ENCODE data around the gene SRCIN1. TPM values are rescaled to one million over a fixed set of nuclear protein-coding genes. Genes with fewer than 3 reads are reported as not detected.
A peak's percentile ranks its signal among the peaks of the same experiment; 100 is the strongest.
"Not testable (repeated sequence)": the region's sequence is repeated elsewhere in the genome, so short reads cannot be mapped to it uniquely, and the experiment has no call there.

SRCIN1 gene
- total and polyA plus RNA-seq, 7 experiments from 2014 or later = 0.15 to 0.40 (median 0.23) TPM; not detected in 3

DNA sequence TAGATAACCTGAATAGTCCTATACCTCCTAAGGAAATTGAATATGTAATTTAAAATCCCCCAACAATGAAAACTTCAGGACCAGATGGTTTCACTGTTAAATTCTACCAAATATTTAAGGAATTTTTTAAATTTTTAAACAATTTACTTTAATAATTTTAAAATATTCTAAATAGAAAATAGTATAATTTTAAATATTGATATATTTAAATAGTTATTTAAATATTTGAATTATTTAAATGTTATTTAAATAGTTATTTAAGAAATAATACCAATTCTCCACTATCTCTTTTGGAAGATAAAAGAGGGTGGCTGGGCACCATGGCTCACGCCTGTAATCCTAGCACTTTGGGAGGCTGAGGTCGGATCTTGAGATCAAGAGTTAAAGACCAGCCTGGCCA, 104.0 kb downstream of the SRCIN1 start:
- ATAC-seq; H3K27ac ChIP-seq (ENCODE audit: low read depth, low read length); DNase-seq; H3K4me1 Mint-ChIP-seq; H3K27ac Mint-ChIP-seq; H3K36me3 ChIP-seq (ENCODE audit: control insufficient read depth in 2 of 3, insufficient read depth in 3 of 3, low read length in 3 of 3); H3K4me3 ChIP-seq (ENCODE audit: low read length); CTCF ChIA-PET; H3K27me3 Mint-ChIP-seq; H3K27me3 ChIP-seq (ENCODE audit: control insufficient read depth in 2 of 2, insufficient read depth in 2 of 2, low read length in 2 of 2); POLR2A ChIA-PET; intact Hi-C loops (cut with micrococcal nuclease); H3K9me3 Mint-ChIP-seq; H3K9me3 ChIP-seq (ENCODE audit: control insufficient read depth in 2 of 3, low read length in 3 of 3); H3K36me3 Mint-ChIP-seq; H3K4me3 Mint-ChIP-seq; H3K4me1 ChIP-seq (ENCODE audit: control insufficient read depth in 2 of 2, insufficient read depth in 2 of 2, low read length in 2 of 2): not testable (repeated sequence)

DNA sequence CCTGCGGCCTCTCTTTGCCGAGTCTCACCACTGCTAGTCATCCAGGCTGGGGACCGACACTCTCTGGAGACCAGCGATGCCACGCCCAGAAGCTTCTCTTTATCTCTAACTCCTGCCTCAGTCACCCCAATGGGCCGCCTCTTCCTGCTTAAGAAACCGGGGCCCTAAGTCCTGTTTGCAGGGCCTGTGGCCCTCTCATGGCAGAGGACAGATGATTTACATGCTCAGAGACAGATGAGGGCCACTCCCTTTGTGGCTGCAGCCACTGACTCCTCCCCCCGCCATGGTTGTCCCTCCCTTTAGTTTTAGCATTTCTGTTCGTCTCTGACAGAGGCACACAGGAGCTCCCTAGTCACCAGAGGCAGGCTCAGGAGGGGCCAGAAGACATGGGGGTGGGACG, 106.5 kb downstream of the SRCIN1 start:
- H3K27ac Mint-ChIP-seq; H3K27me3 ChIP-seq (ENCODE audit: control insufficient read depth in 2 of 2, insufficient read depth in 2 of 2, low read length in 2 of 2); H3K36me3 ChIP-seq (ENCODE audit: control insufficient read depth in 2 of 3, insufficient read depth in 3 of 3, low read length in 3 of 3); H3K4me3 ChIP-seq (ENCODE audit: low read length); H3K27ac ChIP-seq (ENCODE audit: low read depth, low read length); H3K4me3 Mint-ChIP-seq; CTCF ChIA-PET; ATAC-seq; H3K27me3 Mint-ChIP-seq; H3K4me1 ChIP-seq (ENCODE audit: control insufficient read depth in 2 of 2, insufficient read depth in 2 of 2, low read length in 2 of 2); intact Hi-C loops (cut with micrococcal nuclease); DNase-seq; H3K36me3 Mint-ChIP-seq; H3K9me3 ChIP-seq (ENCODE audit: control insufficient read depth in 2 of 3, low read length in 3 of 3); POLR2A ChIA-PET; H3K4me1 Mint-ChIP-seq: not testable (repeated sequence)
- H3K9me3 Mint-ChIP-seq = peaks cover 0 to 11% (median 2%) of the 10 kb centered on the region in 11 donors

DNA sequence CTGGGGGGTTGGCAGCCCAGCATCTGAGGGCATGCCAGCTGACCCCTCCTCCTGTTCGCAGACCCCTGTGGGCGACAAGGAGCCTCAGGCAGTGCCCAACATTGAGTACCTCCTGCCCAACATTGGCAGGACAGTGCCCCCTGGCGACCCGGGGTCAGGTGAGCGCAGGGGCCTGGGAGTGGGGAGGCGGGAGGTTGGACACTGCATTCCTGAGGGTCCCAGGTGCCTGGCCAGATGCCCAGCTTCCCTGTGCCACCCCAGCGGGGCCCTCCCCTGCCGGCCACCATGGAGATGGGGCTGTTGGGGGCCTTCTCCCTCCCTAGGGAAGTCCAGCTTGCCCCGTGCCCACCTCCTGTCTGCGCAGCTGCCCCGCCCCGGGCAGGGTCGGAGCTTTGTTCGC, 107.4 kb downstream of the SRCIN1 start:
- ATAC-seq (no peak), DNase-seq (no peak)
- Mint-ChIP-seq H3K9me3 (peaks cover 0 to 11% (median 2%) of the 10 kb centered on the region in 11 donors), H3K4me3 (no peak overlapping the region), H3K36me3 (peaks cover 0 to 5% (median 0%) of the 10 kb centered on the region in 5 donors), H3K4me1 (peaks cover 0 to 1% (median 0%) of the 10 kb centered on the region in 7 donors), H3K27ac (no peak overlapping the region), H3K27me3 (peaks cover 0 to 7% (median 2%) of the 10 kb centered on the region in 5 donors)
- intact Hi-C loops (cut with micrococcal nuclease) = no loop called here
- Histone ChIP-seq H3K27me3 (ENCODE audit: control insufficient read depth in 2 of 2, insufficient read depth in 2 of 2, low read length in 2 of 2) (no peaks in the 10 kb centered on the region), H3K4me1 (ENCODE audit: control insufficient read depth in 2 of 2, insufficient read depth in 2 of 2, low read length in 2 of 2) (no peaks in the 10 kb centered on the region), H3K4me3 (ENCODE audit: low read length) (no peak overlapping the region), H3K27ac (ENCODE audit: low read depth, low read length) (no peak overlapping the region), H3K36me3 (ENCODE audit: control insufficient read depth in 2 of 3, insufficient read depth in 3 of 3, low read length in 3 of 3) (no peaks in the 10 kb centered on the region), H3K9me3 (ENCODE audit: control insufficient read depth in 2 of 3, low read length in 3 of 3) (no peaks in the 10 kb centered on the region)
- POLR2A ChIA-PET = no interaction called here
- CTCF ChIA-PET = no interaction called here

DNA sequence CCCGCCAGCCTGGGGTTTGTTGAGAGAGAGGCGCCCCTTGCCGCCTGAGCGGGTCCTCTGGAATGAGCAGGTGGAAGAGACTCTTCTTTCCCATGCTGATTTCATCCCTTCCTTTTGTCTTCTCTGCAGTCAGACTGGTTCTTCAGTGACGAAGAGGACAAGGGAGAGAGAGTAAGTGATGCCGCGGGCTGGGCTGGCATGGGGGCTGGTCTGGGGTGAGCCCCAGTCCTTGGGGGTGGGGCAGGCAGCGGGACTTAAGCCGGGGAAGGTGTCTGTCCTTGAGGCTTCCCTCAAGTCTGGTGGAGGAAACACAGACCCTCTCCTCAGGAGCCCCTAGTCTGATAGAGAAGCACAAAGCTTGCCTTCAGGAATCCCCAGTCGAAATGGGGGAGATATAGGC, 108.1 kb downstream of the SRCIN1 start:
- H3K27me3 ChIP-seq (ENCODE audit: control insufficient read depth in 2 of 2, insufficient read depth in 2 of 2, low read length in 2 of 2); H3K9me3 ChIP-seq (ENCODE audit: control insufficient read depth in 2 of 3, low read length in 3 of 3); H3K4me1 Mint-ChIP-seq; H3K36me3 ChIP-seq (ENCODE audit: control insufficient read depth in 2 of 3, insufficient read depth in 3 of 3, low read length in 3 of 3); intact Hi-C loops (cut with micrococcal nuclease); H3K27ac Mint-ChIP-seq; H3K36me3 Mint-ChIP-seq; ATAC-seq; H3K27ac ChIP-seq (ENCODE audit: low read depth, low read length); CTCF ChIA-PET; H3K27me3 Mint-ChIP-seq; H3K4me3 Mint-ChIP-seq; DNase-seq; POLR2A ChIA-PET; H3K4me1 ChIP-seq (ENCODE audit: control insufficient read depth in 2 of 2, insufficient read depth in 2 of 2, low read length in 2 of 2); H3K4me3 ChIP-seq (ENCODE audit: low read length): not testable (repeated sequence)
- H3K9me3 Mint-ChIP-seq = peaks cover 0 to 11% (median 2%) of the 10 kb centered on the region in 11 donors

DNA sequence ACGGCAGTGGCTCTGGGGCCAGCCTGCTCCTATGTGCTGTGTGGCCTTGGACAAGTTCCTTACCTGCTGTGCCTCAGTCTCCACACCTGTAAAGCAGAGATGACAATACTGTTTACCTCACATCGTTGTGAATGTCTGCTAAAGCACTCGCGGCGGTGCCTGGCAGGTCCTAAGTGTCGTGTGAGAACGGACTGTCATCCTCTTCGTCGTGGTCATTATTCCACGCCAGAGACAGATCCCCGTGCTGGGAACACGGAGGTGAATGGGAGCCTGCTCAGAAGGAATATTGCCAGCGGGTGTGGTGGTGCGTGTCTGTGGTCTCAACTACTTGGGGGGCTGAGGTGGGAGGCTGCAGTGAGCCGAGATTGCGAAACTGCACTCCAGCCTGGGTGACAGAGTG, 111.6 kb downstream of the SRCIN1 start:
- DNase-seq; H3K36me3 Mint-ChIP-seq; H3K36me3 ChIP-seq (ENCODE audit: control insufficient read depth in 2 of 3, insufficient read depth in 3 of 3, low read length in 3 of 3); intact Hi-C loops (cut with micrococcal nuclease); H3K4me3 ChIP-seq (ENCODE audit: low read length); H3K27ac ChIP-seq (ENCODE audit: low read depth, low read length); POLR2A ChIA-PET; H3K27ac Mint-ChIP-seq; H3K4me3 Mint-ChIP-seq; H3K4me1 Mint-ChIP-seq; H3K27me3 ChIP-seq (ENCODE audit: control insufficient read depth in 2 of 2, insufficient read depth in 2 of 2, low read length in 2 of 2); H3K4me1 ChIP-seq (ENCODE audit: control insufficient read depth in 2 of 2, insufficient read depth in 2 of 2, low read length in 2 of 2); H3K9me3 ChIP-seq (ENCODE audit: control insufficient read depth in 2 of 3, low read length in 3 of 3); ATAC-seq: not testable (repeated sequence)
- Mint-ChIP-seq H3K27me3 (peaks cover 0 to 12% (median 0%) of the 10 kb centered on the region in 5 donors), H3K9me3 (peaks cover 0 to 11% (median 2%) of the 10 kb centered on the region in 11 donors)
- CTCF ChIA-PET = interaction anchor here (1.2 kb wide), 1 partner anchor 70 kb away, joined by 3 read pairs; no protein-coding TSS in a partner anchor

DNA sequence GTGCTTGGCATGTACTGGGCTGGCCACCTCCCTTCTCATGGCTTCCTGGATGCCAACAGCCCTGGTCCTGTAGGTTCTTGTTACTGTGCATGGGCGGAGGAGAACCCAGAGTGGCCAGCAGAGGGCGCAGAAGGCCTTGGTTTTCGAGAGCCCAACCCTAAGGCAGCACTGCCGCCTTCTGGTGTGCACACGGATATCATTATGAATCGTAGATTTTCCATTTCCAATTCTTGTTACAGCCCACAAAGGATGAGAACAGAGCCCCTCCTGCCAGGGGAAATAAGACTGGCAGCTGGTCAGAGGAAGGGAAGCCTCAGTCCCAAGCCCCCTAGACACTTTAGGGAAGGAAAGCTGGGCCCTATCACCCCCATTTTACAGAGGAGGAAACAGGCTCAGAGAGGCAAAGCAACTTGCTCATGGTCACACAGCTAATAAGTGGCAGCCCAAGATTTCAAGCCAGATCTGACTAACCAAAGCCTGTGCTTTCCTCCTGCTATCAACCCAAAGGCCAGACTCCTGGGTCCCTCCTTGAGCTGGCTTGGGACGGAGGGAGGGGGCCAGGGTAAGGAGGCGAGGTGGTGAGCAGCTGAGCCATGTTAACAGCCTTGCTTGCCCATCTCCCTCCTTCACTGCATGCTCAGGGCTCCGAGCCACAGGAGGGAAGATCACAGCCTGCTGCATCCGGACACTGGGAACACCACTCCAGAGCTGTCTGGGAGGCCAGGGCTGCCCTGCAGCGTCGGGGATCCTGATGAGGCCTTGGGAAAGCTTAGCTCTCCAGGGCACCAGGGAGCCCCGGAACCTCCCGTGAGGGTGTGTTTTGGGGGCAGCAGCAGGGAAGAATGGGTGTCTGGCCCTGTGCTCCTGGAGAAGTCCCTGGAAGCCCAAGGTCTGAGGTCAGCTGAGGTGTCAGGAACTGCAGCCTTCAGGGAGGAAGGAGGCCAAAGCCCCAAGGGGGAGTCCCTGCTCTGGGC, 113.4 kb downstream of the SRCIN1 start:
- H3K4me3 ChIP-seq (ENCODE audit: low read length); H3K9me3 ChIP-seq (ENCODE audit: control insufficient read depth in 2 of 3, low read length in 3 of 3); H3K4me1 ChIP-seq (ENCODE audit: control insufficient read depth in 2 of 2, insufficient read depth in 2 of 2, low read length in 2 of 2); POLR2A ChIA-PET; H3K4me1 Mint-ChIP-seq; H3K4me3 Mint-ChIP-seq; H3K27ac ChIP-seq (ENCODE audit: low read depth, low read length); H3K36me3 Mint-ChIP-seq; H3K9me3 Mint-ChIP-seq; H3K36me3 ChIP-seq (ENCODE audit: control insufficient read depth in 2 of 3, insufficient read depth in 3 of 3, low read length in 3 of 3); H3K27me3 ChIP-seq (ENCODE audit: control insufficient read depth in 2 of 2, insufficient read depth in 2 of 2, low read length in 2 of 2): not testable (repeated sequence)
- intact Hi-C loops (cut with micrococcal nuclease) = loop anchor here (1.0 to 2.0 kb wide), 6 partner anchors 48 to 175 kb away; no protein-coding TSS in a partner anchor
- Mint-ChIP-seq H3K27me3 (peaks cover 0 to 12% (median 0%) of the 10 kb centered on the region in 5 donors), H3K27ac (peak overlapping the region in 2 of 9 donors; percentile 18 to 36)
- ATAC-seq = peak; percentile 97
- peak; percentile 75 to 89 (median 86) for DNase-seq
- CTCF ChIA-PET = interaction anchor here (0.7 to 1.2 kb wide), 3 partner anchors 66 to 175 kb away, joined by 3 to 4 read pairs (median 4); no protein-coding TSS in a partner anchor

Data from naive thymus-derived CD4-positive, alpha-beta T cell (primary cell).